Adrenal gland (tissue), 5 donors: ENCODE measurements around the gene CD163L1.

ENCODE experiments used
- CTCF ChIP-seq, 6 experiments: fragments of 450-650 bp in 4 of 6; fragments of 200-600 bp in 2 of 6; sonication (generic) in 1 of 6; IDR thresholded peaks; 1 replicate in 5 of 6; 2 replicates in 1 of 6; pipeline versions ENCODE4 v1.5.1 to v1.8.0; 2016 to 2021; ENCODE audit warnings: antibody characterized with exemption in 6 of 6, mild to moderate bottlenecking in 2 of 6, moderate library complexity in 1 of 6
- POLR2A ChIP-seq, 2 donors: fragments of 450-650 bp; IDR thresholded peaks; one replicate each; pipeline ENCODE4 v1.6.1; 2017; ENCODE audit warnings: antibody characterized with exemption in 2 of 2, mild to moderate bottlenecking in 2 of 2, moderate library complexity in 1 of 2
- donor health status: DM: no; HTN: no; CAD: no.

- TF ChIP-seq CTCF (IDR thresholded peaks at IDR 0.05) (no peak), POLR2A (IDR thresholded peaks at IDR 0.05) (no peak)
Measured at GRCh38 chr12:7324176-7324575, 119.8 kb downstream of the CD163L1 start.
